HG03159 (cell line): Measurements from ENCODE around the gene HIPK1.
"Not testable (repeated sequence)": the region's sequence is repeated elsewhere in the genome, so short reads cannot be mapped to it uniquely, and the experiment has no call there.

ENCODE experiments used
- ATAC-seq: cut with Tn5 transposase; IDR thresholded peaks from one replicate; pipeline ENCODE4 v1.9.1; 2021; ENCODE audit warnings: mild to moderate bottlenecking, moderate library complexity; ENCODE audit not compliant: unreplicated experiment

Gene HIPK1

GRCh38 chr1:113980110-113980509, 51.0 kb downstream of the HIPK1 start:
- ATAC-seq, result no peak

- no peak for ATAC-seq
These were observed 53.1 kb downstream of the HIPK1 start for GRCh38 chr1:113981962-113982931.

DNA sequence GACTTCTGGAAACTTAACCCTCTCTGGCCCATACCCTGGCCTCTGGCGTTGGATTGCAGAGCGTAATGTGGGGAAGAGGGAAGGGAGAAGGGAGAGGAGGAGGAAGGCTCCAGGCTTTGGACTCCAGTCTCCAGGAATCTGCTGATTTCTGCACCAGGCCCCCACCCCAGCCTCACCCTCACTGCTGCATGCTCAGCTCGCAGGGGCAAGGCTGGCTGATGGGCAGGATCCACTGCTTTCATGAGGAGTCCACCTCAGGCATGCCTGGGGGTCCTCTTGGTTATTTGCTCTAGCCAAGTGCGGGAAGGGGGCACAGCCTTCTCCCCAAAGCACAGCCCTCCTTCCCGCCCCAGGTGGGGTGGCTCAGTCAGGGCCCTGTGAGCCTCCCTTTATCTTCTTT, 53.8 kb downstream of the HIPK1 start:
- no peak for ATAC-seq

DNA sequence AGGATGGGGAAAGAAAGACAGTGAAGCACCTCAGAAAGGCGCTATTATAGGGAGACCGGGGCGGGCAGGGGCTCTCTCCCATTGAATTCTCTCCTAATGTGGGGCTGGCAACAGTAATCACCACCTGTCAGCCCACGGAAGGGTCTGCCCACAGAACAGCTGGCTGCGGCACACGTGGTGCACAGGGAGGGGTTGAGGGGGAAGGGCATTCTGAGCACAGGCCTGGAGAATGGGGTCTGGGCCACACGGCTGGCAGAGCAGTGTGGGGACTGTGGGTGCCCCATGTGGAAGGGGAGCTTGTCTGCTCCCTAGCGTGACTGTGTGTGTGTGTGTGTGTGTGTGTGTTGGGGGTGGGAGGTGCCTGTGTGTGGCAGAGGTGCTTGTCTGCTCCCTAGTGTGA, 54.3 kb downstream of the HIPK1 start:
- no peak for ATAC-seq

DNA sequence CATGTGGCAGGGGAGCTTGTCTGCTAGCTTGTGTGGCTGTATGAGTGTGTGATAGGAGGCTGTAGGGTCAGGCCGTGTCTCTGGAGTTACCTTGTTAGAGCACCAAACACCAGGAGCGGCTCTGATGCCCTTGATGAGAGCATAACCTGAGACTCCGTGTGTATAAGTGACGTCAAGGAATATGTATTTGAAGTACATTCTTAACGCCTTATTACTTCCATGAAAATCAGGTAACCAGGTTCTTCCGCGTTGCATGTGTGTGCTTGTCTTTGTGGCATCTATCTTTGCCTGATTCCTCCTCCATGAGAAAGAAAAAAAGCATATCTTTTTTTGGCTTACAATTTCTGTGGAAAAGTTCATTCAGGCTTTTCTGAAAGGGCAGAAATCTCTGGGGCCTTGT, 54.7 kb downstream of the HIPK1 start:
- ATAC-seq, result no peak

- no peak for ATAC-seq
These were observed 55.6 kb downstream of the HIPK1 start for GRCh38 chr1:113984710-113985109.

DNA sequence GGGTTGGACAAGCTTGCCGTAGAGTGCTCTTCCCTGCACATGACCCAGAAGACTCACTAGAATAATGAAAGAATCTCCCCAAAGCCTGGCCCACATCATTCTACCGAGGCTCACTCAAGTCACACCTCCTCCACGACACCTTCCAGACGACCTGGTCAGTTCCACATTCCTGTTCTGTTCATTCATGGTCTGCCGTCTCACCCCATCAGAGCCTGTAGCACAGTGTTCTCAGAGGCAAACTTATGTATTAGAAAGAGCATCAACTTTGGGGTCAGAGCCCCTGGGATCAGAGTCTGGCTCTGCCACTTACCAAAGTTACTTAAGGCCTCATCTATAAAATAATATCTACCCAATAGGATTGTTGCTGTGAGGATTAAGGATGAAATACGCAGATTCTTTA, 57.7 kb downstream of the HIPK1 start:
- ATAC-seq, result no peak

DNA sequence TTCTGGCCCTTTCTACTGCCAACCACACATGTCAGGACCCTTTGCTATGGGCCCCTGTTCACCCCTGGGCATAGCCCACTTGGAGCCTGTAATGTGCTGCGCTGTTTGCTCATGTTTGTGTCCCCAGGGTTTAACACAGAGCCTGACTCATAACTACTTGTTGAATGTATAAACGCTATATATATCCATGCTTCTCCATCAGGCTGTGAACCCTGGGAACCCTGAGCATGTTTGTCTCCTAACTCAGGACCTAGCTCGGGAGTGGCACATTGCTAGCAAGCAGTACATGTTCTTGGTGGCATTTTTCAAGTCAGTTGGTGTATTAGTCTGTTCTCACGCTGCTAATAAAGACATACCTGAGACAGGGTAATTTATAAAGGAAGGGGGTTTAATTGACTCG, 58.1 kb downstream of the HIPK1 start:
- no peak for ATAC-seq

DNA sequence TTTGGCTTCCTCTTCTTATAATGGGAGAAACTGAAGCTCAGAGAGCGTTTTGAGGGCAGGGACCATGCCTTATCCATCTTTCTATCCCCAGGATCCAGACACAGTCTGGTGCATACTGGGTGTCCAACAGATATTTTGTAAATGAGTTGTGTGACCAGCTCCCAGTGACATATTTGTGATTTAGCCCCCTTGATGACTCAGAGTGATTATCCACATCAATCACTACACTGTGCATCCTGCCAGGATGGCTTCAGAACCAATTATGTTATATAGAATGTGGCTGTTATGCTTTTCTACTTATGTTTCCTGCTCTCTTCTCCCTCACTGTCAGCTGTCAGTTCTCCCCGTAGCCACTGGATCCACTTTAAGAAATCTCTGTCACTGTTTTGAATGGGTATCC, 61.4 kb downstream of the HIPK1 start:
- no peak for ATAC-seq

DNA sequence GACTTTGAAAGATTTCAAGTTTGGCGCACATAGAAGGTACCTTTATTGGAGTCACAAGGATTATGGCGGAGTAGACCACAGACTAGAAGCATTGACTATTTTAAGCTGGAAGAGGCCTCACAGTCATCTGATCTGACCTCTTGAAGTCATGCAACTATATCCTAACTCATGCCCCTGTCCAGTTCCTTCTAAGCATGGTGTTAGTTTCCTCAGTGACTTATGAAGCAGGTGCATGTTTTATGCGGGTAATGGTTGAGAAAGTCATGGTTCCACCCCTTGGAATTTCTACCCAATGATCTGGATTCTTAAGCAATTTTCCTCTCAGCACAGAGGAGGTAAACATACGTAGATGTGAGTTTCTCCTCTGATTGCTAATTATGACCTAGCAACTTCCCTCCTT, 61.8 kb downstream of the HIPK1 start:
- ATAC-seq, result no peak

DNA sequence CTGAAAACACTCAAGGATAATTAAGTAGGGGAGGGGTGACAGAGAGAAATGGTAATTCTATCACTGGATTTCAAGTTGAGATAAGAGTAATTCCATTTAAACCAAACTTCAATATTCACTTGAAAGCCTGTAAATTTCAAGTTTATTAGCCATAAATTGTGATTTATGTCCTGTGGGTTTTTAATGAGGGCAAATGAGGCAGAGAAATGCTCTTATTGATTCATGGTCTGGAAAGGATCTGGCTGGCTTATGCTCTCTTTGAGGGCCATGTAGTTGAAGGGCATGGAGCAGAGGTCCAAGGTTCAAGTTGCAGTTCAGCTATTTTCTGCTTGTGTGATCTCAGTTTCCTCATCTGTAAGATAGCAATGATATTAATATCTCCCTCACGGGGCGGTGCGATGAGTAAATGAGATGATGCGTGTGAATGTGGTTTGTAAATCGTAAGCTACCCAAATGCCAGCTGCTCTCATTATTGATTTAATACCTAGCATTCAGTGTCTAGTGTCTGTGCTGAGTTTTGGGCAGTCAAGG, 62.4 kb downstream of the HIPK1 start:
- no peak for ATAC-seq

DNA sequence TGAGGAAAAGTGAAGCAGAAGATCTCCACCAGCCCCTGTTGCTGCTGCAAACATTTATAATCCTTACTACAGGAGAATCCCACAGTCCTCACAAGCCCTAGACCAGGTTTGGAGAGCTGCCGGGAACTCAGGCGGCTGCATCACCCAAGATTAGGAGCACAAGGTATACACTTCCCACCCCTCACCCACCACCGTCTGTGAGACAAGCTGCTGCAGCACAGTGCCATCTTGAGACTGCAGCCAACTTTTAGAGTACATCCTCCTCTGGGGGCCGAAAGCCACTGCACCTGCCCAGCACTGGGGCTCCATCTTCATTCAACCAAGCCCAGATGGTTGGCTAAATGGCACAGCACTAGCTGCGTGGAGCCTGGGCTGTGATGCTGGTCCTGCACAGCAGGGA, 63.9 kb downstream of the HIPK1 start:
- ATAC-seq, result no peak

DNA sequence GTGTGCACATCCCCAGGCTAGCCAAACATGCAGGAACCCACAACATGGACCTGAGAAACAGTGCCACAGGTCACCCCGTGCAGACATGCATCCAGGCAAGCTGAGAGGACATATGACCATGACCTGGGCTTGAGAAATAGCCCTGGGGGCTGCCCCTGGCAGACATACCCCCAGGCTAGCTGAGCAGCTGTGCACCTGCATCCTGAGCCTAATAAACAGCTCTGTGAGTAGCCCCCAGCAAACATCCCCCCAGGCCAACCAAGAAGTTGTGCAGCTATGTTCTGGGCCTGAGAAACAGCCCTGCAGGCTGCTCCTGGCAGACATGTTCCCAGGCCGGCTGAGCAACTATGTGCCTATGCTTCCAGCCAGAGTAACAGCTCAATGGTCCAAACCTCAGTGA, 64.6 kb downstream of the HIPK1 start:
- no peak for ATAC-seq

- ATAC-seq, result no peak
These were observed 66.3 kb downstream of the HIPK1 start for GRCh38 chr1:113995382-113995781.

- ATAC-seq, result no peak
These were observed 69.2 kb downstream of the HIPK1 start for GRCh38 chr1:113998361-113998760.

DNA sequence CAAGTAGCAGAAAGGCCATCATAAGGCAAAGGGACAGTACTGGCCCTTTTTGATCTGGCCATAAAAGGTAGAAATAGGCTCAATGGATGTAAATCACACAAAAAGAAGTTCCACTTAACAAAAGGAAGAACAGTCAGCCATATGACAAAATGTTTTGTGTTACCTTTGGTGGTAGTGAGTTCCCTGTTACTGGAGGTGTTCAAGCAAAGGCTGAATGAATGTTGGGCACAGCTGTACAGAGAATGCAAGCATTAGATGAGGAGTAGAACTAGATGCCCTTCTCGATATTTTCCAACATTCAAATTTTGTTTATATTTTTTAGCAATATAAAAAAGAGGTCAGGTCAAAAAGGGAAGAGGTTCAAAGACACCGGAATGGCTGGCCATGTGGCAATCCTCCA, 70.1 kb downstream of the HIPK1 start:
- ATAC-seq, result no peak

- no peak for ATAC-seq
These were observed 70.7 kb downstream of the HIPK1 start for GRCh38 chr1:113999799-114000198.

GRCh38 chr1:114000406-114000805, 71.3 kb downstream of the HIPK1 start:
- no peak for ATAC-seq

- no peak for ATAC-seq
These were observed 73.5 kb downstream of the HIPK1 start for GRCh38 chr1:114002492-114003239.

DNA sequence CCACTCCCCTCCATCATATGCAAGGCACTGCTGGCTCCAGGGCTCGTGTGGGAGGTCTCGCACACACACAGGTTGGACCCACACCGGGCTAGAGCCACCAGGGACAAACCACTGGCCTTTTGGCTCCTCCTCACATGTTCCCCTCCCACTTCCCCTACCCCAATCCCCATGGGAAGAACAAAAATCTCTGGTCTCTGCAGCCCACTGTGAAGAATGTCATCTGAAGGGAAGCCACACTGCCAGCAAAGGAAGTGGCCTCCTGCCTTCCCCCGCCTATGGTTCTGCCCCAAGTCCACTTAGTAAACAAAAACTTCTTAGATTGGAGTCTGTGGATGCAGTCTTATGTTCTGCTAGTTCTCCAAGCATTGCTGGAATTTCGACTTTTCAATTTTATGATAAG, 74.3 kb downstream of the HIPK1 start:
- ATAC-seq, result no peak

DNA sequence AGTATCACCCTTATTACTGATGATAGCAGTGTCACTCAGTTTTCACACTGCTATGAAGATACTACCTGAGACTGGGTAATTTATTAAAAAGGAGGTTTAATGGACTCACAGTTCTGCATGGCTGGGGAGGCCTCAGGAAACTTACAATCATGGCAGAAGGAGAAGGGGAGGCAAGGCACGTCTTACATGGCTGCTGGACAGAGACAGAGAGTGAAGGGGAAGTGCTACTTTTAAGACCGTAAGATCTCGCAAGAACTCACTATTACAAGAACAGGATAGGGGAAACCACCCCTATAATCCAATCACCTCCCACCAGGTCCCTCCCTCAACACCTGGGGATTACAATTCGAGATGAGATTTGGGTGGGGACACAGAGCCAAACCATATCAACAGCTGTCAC, 77.7 kb downstream of the HIPK1 start:
- not testable (repeated sequence) for ATAC-seq

GRCh38 chr1:114008480-114008941, 79.4 kb downstream of the HIPK1 start:
- ATAC-seq, result no peak
